HepG2 (cell line): ENCODE results near the gene MT1G. TPM values are rescaled to one million over a fixed set of nuclear protein-coding genes. Genes with fewer than 3 reads are reported as not detected.

Source experiments
- AGO2 ChIP-seq: fragments of 200-400 bp; formaldehyde crosslinking; optimal IDR thresholded peaks from 2 replicates; pipeline ENCODE3; 2017; ENCODE audit warnings: mild to moderate bottlenecking, low read depth, low read length, moderate library complexity
- DR1 ChIP-seq: sonication (generic); formaldehyde crosslinking; IDR thresholded peaks from 2 replicates; pipeline ENCODE4 v1.8.0; 2021; ENCODE audit warnings: mild to moderate bottlenecking, missing genetic modification reagents, inconsistent platforms
- EEA1 ChIP-seq: sonication (generic); formaldehyde crosslinking; IDR thresholded peaks from 2 replicates; pipeline ENCODE4 v1.5.1; 2020; ENCODE audit warnings: mild to moderate bottlenecking, missing genetic modification reagents, borderline replicate concordance
- HNRNPL ChIP-seq: fragments of 200-400 bp; formaldehyde crosslinking; IDR thresholded peaks from 2 replicates; pipeline ENCODE4 v1.6.1; 2017; ENCODE audit warnings: mild to moderate bottlenecking, low read depth, low read length
- KLF12 ChIP-seq: sonication (generic); formaldehyde crosslinking; IDR thresholded peaks from 2 replicates; pipeline ENCODE4 v1.4.0; 2020; ENCODE audit warnings: missing genetic modification reagents, borderline replicate concordance
- KLF13 ChIP-seq: sonication (generic); formaldehyde crosslinking; IDR thresholded peaks from 2 replicates; pipeline ENCODE4 v1.4.0; 2020; ENCODE audit warnings: mild to moderate bottlenecking, missing genetic modification reagents
- KMT2A ChIP-seq: sonication (generic); formaldehyde crosslinking; IDR thresholded peaks from 2 replicates; pipeline ENCODE4 v1.4.0; 2020; ENCODE audit warnings: missing genetic modification reagents
- LCORL ChIP-seq, 2 experiments: fragments of 450-650 bp in 1 of 2; sonication (generic) in 1 of 2; formaldehyde crosslinking in 1 of 2; IDR thresholded peaks; 2 replicates each; pipeline versions ENCODE4 v1.5.0 to v1.6.1; 2017 to 2020; ENCODE audit warnings: antibody characterized with exemption in 1 of 2, missing genetic modification reagents in 1 of 2
- MED8 ChIP-seq: sonication (generic); formaldehyde crosslinking; IDR thresholded peaks from 2 replicates; pipeline ENCODE4 v1.8.1; 2023; ENCODE audit warnings: mild to moderate bottlenecking, missing genetic modification reagents; ENCODE audit not compliant: insufficient replicate concordance
- NCOA2 ChIP-seq: sonication (generic); formaldehyde crosslinking; IDR thresholded peaks from 2 replicates; pipeline ENCODE4 v1.8.0; 2022; ENCODE audit warnings: inconsistent platforms
- PPARG ChIP-seq: conservative IDR thresholded peaks from 2 replicates; pipeline ENCODE4 v1.6.1; 2016; ENCODE audit warnings: missing biosample characterization, missing genetic modification reagents
- SNAI1 ChIP-seq: sonication (generic); formaldehyde crosslinking; IDR thresholded peaks from 2 replicates; pipeline ENCODE4 v1.5.0; 2020; ENCODE audit warnings: mild to moderate bottlenecking, missing genetic modification reagents, borderline replicate concordance
- SP5 ChIP-seq: IDR thresholded peaks from 2 replicates; pipeline ENCODE4 v1.6.1; 2016; ENCODE audit warnings: low read depth, borderline replicate concordance
- TAF1 ChIP-seq: sonication (generic); formaldehyde crosslinking; IDR thresholded peaks from 2 replicates; pipeline ENCODE4 v1.4.0; 2020; ENCODE audit warnings: missing genetic modification reagents
- TEAD2 ChIP-seq: sonication (generic); formaldehyde crosslinking; IDR thresholded peaks from 2 replicates; pipeline ENCODE4 v1.9.0; 2021; ENCODE audit warnings: missing genetic modification reagents
- ZFP37 ChIP-seq: sonication (generic); formaldehyde crosslinking; IDR thresholded peaks from 2 replicates; pipeline ENCODE4 v1.4.0; 2020; ENCODE audit warnings: missing genetic modification reagents, borderline replicate concordance
- ZNF616 ChIP-seq: sonication (generic); formaldehyde crosslinking; IDR thresholded peaks from 2 replicates; pipeline ENCODE4 v1.5.0; 2020; ENCODE audit warnings: low read depth, mild to moderate bottlenecking, missing genetic modification reagents
- ZNF772 ChIP-seq: sonication (generic); formaldehyde crosslinking; IDR thresholded peaks from 2 replicates; pipeline ENCODE4 v1.5.0; 2020; ENCODE audit warnings: mild to moderate bottlenecking, missing genetic modification reagents
- ZNF883 ChIP-seq: sonication (generic); formaldehyde crosslinking; IDR thresholded peaks from 2 replicates; pipeline ENCODE4 v1.5.1; 2020; ENCODE audit warnings: mild to moderate bottlenecking, missing genetic modification reagents; ENCODE audit errors: not compliant biosample characterization
- polyA plus RNA-seq, 8 experiments: library from polyadenylated mRNA; depleted of rRNA in 3 of 8; stranded (reverse) in 7 of 8; unstranded in 1 of 8; fragments of >200 nt; fragmentation: Illumina TruSeq in 4 of 8; extraction: Trizol in 4 of 8; gene quantifications; 2 replicates each; pipeline versions ENCODE4 v1.2.1 to v1.2.3, GENCODE V29; 2011 to 2016; ENCODE audit warnings: low read depth in 4 of 8, missing spikeins in 1 of 8, mixed read lengths in 1 of 8; ENCODE audit not compliant: insufficient read depth in 1 of 8
- total RNA-seq, 5 experiments: library from RNA; depleted of rRNA; stranded (reverse); fragments of >200 nt; fragmentation: Illumina TruSeq; extraction: Trizol; gene quantifications; 2 replicates each; pipeline ENCODE4 v1.2.3, GENCODE V29; 2016; ENCODE audit warnings: low read depth in 1 of 5
- TF ChIP-seq, protein P1 (sequence below): sonication (generic); formaldehyde crosslinking; IDR thresholded peaks from 2 replicates; pipeline ENCODE4 v1.4.0; 2020; ENCODE audit warnings: mild to moderate bottlenecking, missing genetic modification reagents
- TF ChIP-seq, protein P2 (sequence below): sonication (generic); formaldehyde crosslinking; IDR thresholded peaks from 2 replicates; pipeline ENCODE4 v1.4.0; 2020; ENCODE audit warnings: missing genetic modification reagents
- TF ChIP-seq, protein P3 (sequence below): sonication (generic); formaldehyde crosslinking; IDR thresholded peaks from 2 replicates; pipeline ENCODE4 v1.4.0; 2020; ENCODE audit warnings: missing genetic modification reagents

MT1G gene
- total and polyA plus RNA-seq, 2 of the 13 experiments (the other 11 are each of a cell fraction or from before 2014, with no cell fraction given), result 3.6 to 377 TPM

DNA sequence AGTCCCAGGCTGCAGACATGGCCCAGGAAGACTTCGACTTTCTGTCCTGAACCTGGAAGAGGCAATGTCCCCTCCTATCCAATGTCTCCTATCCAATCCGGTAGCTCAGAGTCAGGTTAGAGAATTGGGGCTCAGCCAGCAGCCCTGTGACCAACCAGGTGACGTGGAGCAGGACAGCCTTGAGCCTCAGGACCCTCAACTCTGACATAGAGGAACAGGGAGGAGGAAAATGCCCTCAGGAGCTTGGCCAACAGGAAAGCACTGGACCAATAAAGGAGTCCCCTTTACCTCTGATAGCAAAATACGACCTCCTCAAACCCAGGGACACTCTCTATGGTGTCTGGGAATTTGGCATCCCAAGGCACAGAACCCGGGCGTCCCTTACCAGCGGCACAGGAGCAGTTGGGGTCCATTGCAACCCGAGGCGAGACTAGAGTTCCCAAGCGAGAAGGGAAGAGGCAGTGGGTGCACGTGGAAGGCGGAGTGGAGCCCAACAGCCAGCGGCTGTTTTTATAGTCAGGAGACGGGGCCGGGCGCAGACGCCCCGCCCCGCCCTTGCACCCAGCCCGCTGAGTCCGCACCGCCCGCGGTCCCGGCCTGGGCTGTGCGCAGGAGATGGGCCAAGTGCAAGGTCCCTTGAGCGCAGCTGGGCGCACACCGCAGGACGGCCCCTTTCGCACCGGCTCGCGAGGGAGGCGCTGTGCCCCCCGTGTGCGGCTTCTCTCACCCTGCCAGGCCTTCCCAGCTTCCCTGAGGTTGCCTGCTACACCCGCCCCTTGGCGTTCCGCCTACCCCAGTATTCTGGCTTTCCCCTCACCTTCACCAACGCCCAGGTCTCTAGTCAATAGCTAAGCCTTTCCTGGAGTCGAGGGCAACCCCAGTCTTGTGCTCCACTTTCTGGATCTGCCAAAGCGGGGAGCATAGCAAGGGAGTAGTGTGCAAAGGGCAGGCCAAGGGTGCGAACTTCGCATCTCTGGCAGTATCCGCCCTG is at the start of gene MT1G (continued):
- TF ChIP-seq, protein P1, sequence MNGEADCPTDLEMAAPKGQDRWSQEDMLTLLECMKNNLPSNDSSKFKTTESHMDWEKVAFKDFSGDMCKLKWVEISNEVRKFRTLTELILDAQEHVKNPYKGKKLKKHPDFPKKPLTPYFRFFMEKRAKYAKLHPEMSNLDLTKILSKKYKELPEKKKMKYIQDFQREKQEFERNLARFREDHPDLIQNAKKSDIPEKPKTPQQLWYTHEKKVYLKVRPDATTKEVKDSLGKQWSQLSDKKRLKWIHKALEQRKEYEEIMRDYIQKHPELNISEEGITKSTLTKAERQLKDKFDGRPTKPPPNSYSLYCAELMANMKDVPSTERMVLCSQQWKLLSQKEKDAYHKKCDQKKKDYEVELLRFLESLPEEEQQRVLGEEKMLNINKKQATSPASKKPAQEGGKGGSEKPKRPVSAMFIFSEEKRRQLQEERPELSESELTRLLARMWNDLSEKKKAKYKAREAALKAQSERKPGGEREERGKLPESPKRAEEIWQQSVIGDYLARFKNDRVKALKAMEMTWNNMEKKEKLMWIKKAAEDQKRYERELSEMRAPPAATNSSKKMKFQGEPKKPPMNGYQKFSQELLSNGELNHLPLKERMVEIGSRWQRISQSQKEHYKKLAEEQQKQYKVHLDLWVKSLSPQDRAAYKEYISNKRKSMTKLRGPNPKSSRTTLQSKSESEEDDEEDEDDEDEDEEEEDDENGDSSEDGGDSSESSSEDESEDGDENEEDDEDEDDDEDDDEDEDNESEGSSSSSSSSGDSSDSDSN, result peak; percentile 79
- TF ChIP-seq LCORL (IDR thresholded peaks at IDR 0.05) (no peak), LCORL (CRISPR knock-in tag; IDR thresholded peaks at IDR 0.05) (peak; percentile 32; the same call in 1 of the 2 replicates), KMT2A (0 out of 2 replicates have a peak, but pooled peaks have one; percentile 44), SNAI1 (CRISPR knock-in tag) (0 out of 2 replicates have a peak, but pooled peaks have one; percentile 45), EEA1 (0 out of 2 replicates have a peak, but pooled peaks have one; percentile 62), TAF1 (peak; percentile 48), NCOA2 (CRISPR knock-in tag) (peak; percentile 17; the same call in 1 of the 2 replicates), ZNF883 (CRISPR knock-in tag) (peak; percentile 51), KLF13 (CRISPR knock-in tag) (no peak), ZNF772 (CRISPR knock-in tag) (no peak), TEAD2 (0 out of 2 replicates have a peak, but pooled peaks have one; percentile 56), ZNF616 (CRISPR knock-in tag) (no peak), ZFP37 (CRISPR knock-in tag) (peak; percentile 23; the same call in 1 of the 2 replicates), AGO2 (no peak), KLF12 (CRISPR knock-in tag) (0 out of 2 replicates have a peak, but pooled peaks have one; percentile 20), HNRNPL (0 out of 2 replicates have a peak, but pooled peaks have one; percentile 31), PPARG (CRISPR knock-in tag) (0 out of 2 replicates have a peak, but pooled peaks have one; percentile 9), MED8 (peak; percentile 56), SP5 (CRISPR knock-in tag) (peak; percentile 19; the same call in 1 of the 2 replicates), DR1 (CRISPR knock-in tag) (peak; percentile 55; the same call in 1 of the 2 replicates)
- TF ChIP-seq, protein P2, sequence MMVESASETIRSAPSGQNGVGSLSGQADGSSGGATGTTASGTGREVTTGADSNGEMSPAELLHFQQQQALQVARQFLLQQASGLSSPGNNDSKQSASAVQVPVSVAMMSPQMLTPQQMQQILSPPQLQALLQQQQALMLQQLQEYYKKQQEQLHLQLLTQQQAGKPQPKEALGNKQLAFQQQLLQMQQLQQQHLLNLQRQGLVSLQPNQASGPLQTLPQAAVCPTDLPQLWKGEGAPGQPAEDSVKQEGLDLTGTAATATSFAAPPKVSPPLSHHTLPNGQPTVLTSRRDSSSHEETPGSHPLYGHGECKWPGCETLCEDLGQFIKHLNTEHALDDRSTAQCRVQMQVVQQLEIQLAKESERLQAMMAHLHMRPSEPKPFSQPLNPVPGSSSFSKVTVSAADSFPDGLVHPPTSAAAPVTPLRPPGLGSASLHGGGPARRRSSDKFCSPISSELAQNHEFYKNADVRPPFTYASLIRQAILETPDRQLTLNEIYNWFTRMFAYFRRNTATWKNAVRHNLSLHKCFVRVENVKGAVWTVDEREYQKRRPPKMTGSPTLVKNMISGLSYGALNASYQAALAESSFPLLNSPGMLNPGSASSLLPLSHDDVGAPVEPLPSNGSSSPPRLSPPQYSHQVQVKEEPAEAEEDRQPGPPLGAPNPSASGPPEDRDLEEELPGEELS, result peak; percentile 19; the same call in 1 of the 2 replicates
- TF ChIP-seq, protein P3, sequence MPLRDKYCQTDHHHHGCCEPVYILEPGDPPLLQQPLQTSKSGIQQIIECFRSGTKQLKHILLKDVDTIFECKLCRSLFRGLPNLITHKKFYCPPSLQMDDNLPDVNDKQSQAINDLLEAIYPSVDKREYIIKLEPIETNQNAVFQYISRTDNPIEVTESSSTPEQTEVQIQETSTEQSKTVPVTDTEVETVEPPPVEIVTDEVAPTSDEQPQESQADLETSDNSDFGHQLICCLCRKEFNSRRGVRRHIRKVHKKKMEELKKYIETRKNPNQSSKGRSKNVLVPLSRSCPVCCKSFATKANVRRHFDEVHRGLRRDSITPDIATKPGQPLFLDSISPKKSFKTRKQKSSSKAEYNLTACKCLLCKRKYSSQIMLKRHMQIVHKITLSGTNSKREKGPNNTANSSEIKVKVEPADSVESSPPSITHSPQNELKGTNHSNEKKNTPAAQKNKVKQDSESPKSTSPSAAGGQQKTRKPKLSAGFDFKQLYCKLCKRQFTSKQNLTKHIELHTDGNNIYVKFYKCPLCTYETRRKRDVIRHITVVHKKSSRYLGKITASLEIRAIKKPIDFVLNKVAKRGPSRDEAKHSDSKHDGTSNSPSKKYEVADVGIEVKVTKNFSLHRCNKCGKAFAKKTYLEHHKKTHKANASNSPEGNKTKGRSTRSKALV, result peak; percentile 99
